ENCODE data around the gene NR0B1.

NR0B1 gene, protein sequence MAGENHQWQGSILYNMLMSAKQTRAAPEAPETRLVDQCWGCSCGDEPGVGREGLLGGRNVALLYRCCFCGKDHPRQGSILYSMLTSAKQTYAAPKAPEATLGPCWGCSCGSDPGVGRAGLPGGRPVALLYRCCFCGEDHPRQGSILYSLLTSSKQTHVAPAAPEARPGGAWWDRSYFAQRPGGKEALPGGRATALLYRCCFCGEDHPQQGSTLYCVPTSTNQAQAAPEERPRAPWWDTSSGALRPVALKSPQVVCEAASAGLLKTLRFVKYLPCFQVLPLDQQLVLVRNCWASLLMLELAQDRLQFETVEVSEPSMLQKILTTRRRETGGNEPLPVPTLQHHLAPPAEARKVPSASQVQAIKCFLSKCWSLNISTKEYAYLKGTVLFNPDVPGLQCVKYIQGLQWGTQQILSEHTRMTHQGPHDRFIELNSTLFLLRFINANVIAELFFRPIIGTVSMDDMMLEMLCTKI

DNA sequence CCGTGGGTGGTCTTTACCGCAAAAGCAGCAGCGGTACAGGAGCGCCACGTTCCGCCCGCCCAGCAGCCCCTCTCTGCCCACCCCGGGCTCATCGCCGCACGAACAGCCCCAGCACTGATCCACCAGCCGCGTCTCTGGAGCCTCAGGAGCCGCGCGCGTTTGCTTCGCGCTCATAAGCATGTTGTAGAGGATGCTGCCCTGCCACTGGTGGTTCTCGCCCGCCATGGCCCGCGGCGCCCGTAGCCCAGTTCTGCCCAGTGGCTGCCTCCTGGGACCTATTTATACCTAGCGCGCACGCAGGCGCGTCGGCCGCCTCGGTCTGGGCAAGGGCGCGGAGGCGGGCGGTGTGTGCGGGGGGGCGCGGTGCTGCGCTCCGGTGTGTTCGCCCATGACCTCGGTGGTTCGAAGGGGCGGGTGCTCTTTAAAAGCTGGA is at the start of gene NR0B1:
TSS of gene NR0B1 (minus strand) at position 252 of the 433 bp plus-strand sequence. CDS start at position 225, 27 bp downstream.
- Histone ChIP-seq H3K4me3 (peak within 1 kb of the TSS in 1 of 2 donors; percentile 18), H3K9me3 (no peaks in the 10 kb centered on the region), H3K36me3 (no peaks in the 10 kb centered on the region), H3K27ac (no peak within 1 kb of the TSS), H3K27me3 (peaks cover 0 to 13% of the 10 kb centered on the region in 2 donors), H3K4me1 (peaks cover 0 to 10% (median 3%) of the 10 kb centered on the region in 4 donors)
- no peak for DNase-seq
- intact Hi-C loops (cut with DNase I; ENCODE audit: low total_unique reads) = no loop called here
- TF ChIP-seq, protein P1, sequence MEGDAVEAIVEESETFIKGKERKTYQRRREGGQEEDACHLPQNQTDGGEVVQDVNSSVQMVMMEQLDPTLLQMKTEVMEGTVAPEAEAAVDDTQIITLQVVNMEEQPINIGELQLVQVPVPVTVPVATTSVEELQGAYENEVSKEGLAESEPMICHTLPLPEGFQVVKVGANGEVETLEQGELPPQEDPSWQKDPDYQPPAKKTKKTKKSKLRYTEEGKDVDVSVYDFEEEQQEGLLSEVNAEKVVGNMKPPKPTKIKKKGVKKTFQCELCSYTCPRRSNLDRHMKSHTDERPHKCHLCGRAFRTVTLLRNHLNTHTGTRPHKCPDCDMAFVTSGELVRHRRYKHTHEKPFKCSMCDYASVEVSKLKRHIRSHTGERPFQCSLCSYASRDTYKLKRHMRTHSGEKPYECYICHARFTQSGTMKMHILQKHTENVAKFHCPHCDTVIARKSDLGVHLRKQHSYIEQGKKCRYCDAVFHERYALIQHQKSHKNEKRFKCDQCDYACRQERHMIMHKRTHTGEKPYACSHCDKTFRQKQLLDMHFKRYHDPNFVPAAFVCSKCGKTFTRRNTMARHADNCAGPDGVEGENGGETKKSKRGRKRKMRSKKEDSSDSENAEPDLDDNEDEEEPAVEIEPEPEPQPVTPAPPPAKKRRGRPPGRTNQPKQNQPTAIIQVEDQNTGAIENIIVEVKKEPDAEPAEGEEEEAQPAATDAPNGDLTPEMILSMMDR (IDR thresholded peaks at IDR 0.05) = no peak

DNA sequence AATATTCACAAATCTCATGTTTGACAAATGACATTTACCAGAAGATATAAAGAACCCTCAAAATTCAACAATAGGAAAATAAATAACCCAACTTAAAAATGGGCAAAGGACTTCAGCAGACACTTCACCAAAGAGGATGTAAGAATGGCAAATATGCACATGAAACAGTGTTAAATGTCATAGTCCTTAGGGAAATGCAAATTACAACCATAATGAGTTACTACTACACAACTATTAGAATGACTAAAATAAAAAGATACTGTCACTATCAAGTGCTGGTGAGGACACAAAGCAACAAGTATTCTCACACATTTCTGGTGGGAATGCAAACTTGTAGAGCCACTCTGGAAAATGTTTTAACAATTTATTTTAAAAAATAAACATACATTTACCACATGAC is 40.8 kb upstream of the NR0B1 start:
- no peaks in the 10 kb centered on the region for H3K27me3 ChIP-seq
- H3K9me3 ChIP-seq = peaks cover 0 to 16% (median 12%) of the 10 kb centered on the region in 3 donors
- TF ChIP-seq, protein P1 (IDR thresholded peaks at IDR 0.05) = no peak
- intact Hi-C loops (cut with DNase I; ENCODE audit: low total_unique reads) = no loop called here
- no peak overlapping the region for H3K4me3 ChIP-seq
- H3K4me1 ChIP-seq = no peaks in the 10 kb centered on the region
- no peaks in the 10 kb centered on the region for H3K36me3 ChIP-seq
- no peak for DNase-seq
- H3K27ac ChIP-seq = no peak overlapping the region

DNA sequence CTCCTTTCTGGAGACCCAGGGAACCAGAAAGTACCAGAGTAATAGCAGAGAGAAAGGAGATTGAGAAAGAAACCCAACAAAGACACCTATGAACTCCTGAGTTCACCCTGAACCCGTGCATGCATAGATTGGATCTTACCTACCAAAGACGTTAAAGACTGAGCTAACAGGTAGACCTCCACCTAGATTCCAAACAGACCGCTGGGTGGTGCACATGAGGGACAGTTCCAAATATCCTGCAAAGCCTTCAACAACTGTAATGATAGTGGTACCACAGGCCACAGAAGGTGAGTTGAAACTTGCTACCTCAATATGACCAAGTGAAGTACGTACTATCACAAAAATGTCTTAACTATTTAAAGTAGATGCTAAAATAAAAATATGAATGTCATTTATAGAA is 34.0 kb upstream of the NR0B1 start:
- no peak overlapping the region for H3K4me3 ChIP-seq
- DNase-seq = no peak
- no peaks in the 10 kb centered on the region for H3K9me3 ChIP-seq
- no peaks in the 10 kb centered on the region for H3K36me3 ChIP-seq
- no peak overlapping the region for H3K27ac ChIP-seq
- H3K27me3 ChIP-seq = no peaks in the 10 kb centered on the region
- intact Hi-C loops (cut with DNase I; ENCODE audit: low total_unique reads) = no loop called here
- no peaks in the 10 kb centered on the region for H3K4me1 ChIP-seq
- TF ChIP-seq, protein P1 (IDR thresholded peaks at IDR 0.05) = no peak

DNA sequence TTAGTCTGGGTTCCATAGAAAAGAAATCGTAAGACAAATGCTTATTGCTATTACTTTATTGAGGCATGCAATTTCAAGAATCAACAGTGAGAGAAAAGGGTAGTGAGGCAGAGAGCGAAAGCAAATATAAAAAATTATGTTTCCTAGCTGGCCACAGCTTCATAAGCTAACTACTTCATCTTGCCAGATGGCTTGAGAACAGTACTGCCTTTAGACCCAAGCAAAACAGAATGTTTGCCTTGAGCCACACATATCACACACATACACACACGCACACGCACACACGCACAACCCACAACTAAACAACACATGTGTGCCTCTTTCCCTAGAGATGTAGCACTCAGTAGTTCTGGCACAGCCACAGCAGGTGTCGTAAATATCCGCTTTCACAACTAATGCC is 31.6 kb upstream of the NR0B1 start:
- no peak for DNase-seq
- no peak overlapping the region for H3K4me3 ChIP-seq
- H3K27ac ChIP-seq = no peak overlapping the region
- no peaks in the 10 kb centered on the region for H3K27me3 ChIP-seq
- H3K36me3 ChIP-seq = no peaks in the 10 kb centered on the region
- H3K9me3 ChIP-seq = no peaks in the 10 kb centered on the region
- no peaks in the 10 kb centered on the region for H3K4me1 ChIP-seq
- intact Hi-C loops (cut with DNase I; ENCODE audit: low total_unique reads) = no loop called here
- TF ChIP-seq, protein P1 (IDR thresholded peaks at IDR 0.05) = no peak

DNA sequence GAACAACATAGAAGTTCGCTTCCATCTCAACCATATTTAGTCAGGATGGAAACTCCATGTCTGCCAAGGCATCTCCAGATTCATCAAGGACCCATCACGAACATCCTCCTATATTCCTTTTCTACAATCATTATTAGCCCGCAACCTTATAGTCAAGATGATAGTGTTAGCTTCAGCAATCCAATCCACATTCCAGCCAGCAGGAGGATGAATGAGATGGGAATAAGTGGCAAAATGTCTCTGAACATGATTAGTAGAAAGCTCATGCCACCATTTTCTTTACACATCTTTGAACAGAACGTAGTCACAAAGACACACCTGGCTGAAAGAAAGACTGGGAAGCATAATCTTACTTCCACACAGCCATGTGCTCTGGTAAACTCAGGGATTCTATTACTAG is 18.6 kb upstream of the NR0B1 start:
- Histone ChIP-seq H3K4me1 (no peaks in the 10 kb centered on the region), H3K27me3 (no peaks in the 10 kb centered on the region), H3K9me3 (no peaks in the 10 kb centered on the region), H3K27ac (no peak overlapping the region), H3K36me3 (no peaks in the 10 kb centered on the region), H3K4me3 (no peak overlapping the region)
- DNase-seq = no peak
- TF ChIP-seq, protein P1 (IDR thresholded peaks at IDR 0.05) = no peak
- intact Hi-C loops (cut with DNase I; ENCODE audit: low total_unique reads) = no loop called here
